HG03196 (cell line): Measurements from ENCODE around the gene A2ML1.
"Not testable (repeated sequence)": the region's sequence is repeated elsewhere in the genome, so short reads cannot be mapped to it uniquely, and the experiment has no call there.

Experiments used
- ATAC-seq: cut with Tn5 transposase; IDR thresholded peaks from one replicate; pipeline ENCODE4 v1.9.1; 2021; ENCODE audit not compliant: unreplicated experiment

Gene A2ML1

GRCh38 chr12:8816448-8817050, 5.9 kb upstream of the A2ML1 start:
- no peak for ATAC-seq

GRCh38 chr12:8817856-8818255, 4.6 kb upstream of the A2ML1 start:
- no peak for ATAC-seq

- no peak for ATAC-seq
Observed at GRCh38 chr12:8818526-8818925, 3.9 kb upstream of the A2ML1 start.

- no peak for ATAC-seq
Observed at GRCh38 chr12:8819666-8819980, 2.8 kb upstream of the A2ML1 start.

- ATAC-seq, result not testable (repeated sequence)
Observed at GRCh38 chr12:8820676-8821407, 1.6 kb upstream of the A2ML1 start.

- no peak for ATAC-seq
Observed at GRCh38 chr12:8821591-8821990, 830 bp upstream of the A2ML1 start.

- no peak for ATAC-seq
Observed at GRCh38 chr12:8823565-8824300, 1.3 kb downstream of the A2ML1 start.

GRCh38 chr12:8827551-8828256, 5.3 kb downstream of the A2ML1 start:
- no peak for ATAC-seq

- ATAC-seq, result no peak
Observed at GRCh38 chr12:8828257-8829124, 6.1 kb downstream of the A2ML1 start.

- ATAC-seq, result no peak
Observed at GRCh38 chr12:8829125-8829518, 6.7 kb downstream of the A2ML1 start.

GRCh38 chr12:8829621-8830020, 7.2 kb downstream of the A2ML1 start:
- no peak for ATAC-seq

GRCh38 chr12:8831116-8831515, 8.7 kb downstream of the A2ML1 start:
- no peak for ATAC-seq

GRCh38 chr12:8832500-8832899, 10.1 kb downstream of the A2ML1 start:
- no peak for ATAC-seq

- no peak for ATAC-seq
Observed at GRCh38 chr12:8834230-8834629, 11.8 kb downstream of the A2ML1 start.

GRCh38 chr12:8837291-8837690, 14.9 kb downstream of the A2ML1 start:
- no peak for ATAC-seq

GRCh38 chr12:8840321-8840720, 17.9 kb downstream of the A2ML1 start:
- ATAC-seq, result no peak

GRCh38 chr12:8840938-8841633, 18.7 kb downstream of the A2ML1 start:
- no peak for ATAC-seq

GRCh38 chr12:8841778-8842177, 19.4 kb downstream of the A2ML1 start:
- ATAC-seq, result no peak

GRCh38 chr12:8844665-8845064, 22.2 kb downstream of the A2ML1 start:
- no peak for ATAC-seq

GRCh38 chr12:8846305-8846704, 23.9 kb downstream of the A2ML1 start:
- ATAC-seq, result no peak
